ENCODE measurements around the gene ZNF302.
"Not testable (repeated sequence)": the region's sequence is repeated elsewhere in the genome, so short reads cannot be mapped to it uniquely, and the experiment has no call there.

The ZNF302 gene

DNA sequence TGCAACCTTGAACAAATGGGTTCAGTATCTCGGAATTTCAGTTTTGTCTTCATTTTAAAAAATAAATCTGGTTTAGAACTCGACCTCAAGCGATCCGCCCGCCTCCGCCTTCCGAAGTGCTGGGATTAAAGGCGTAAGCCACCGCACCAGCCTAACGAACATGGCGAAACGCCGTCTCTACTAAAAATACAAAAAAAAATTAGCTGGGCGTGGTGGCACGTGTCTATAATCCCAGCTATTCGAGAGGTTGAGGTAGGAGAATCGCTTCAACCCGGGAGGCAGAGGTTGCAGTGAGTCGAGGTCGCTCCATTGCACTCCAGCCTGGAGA is 571 bp downstream of the ZNF302 start:
- in situ Hi-C loops (cut with MboI; ENCODE audit: low sequenced_read_pairs, unreplicated experiment): no loop called here
- TF ChIP-seq, protein P1, sequence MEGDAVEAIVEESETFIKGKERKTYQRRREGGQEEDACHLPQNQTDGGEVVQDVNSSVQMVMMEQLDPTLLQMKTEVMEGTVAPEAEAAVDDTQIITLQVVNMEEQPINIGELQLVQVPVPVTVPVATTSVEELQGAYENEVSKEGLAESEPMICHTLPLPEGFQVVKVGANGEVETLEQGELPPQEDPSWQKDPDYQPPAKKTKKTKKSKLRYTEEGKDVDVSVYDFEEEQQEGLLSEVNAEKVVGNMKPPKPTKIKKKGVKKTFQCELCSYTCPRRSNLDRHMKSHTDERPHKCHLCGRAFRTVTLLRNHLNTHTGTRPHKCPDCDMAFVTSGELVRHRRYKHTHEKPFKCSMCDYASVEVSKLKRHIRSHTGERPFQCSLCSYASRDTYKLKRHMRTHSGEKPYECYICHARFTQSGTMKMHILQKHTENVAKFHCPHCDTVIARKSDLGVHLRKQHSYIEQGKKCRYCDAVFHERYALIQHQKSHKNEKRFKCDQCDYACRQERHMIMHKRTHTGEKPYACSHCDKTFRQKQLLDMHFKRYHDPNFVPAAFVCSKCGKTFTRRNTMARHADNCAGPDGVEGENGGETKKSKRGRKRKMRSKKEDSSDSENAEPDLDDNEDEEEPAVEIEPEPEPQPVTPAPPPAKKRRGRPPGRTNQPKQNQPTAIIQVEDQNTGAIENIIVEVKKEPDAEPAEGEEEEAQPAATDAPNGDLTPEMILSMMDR (IDR thresholded peaks at IDR 0.05; ENCODE audit: borderline replicate concordance, control extremely low read depth, extremely low read depth, insufficient read depth, missing control alignments): no peak

DNA sequence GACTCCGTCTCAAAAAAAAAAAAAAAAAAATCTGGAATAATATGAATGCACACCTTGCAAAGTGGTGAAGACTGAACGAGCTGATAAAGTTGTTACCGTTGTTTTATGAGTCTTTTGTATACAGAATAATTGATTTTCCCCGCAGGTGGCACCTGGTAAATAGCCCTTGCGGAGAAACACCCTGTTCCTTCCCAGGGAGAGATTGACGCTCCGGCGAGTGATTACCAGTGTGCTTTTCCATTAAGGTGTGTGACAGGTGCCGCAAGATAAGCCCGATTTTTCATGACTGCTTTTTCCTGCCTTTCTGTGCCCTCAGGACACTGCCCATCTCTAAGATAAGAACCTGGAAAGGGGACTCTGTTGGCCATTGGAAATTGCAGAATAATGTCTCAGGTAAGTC is 943 bp downstream of the ZNF302 start:
- in situ Hi-C loops (cut with MboI; ENCODE audit: low sequenced_read_pairs, unreplicated experiment): no loop called here
- TF ChIP-seq, protein P1 (IDR thresholded peaks at IDR 0.05; ENCODE audit: borderline replicate concordance, control extremely low read depth, extremely low read depth, insufficient read depth, missing control alignments): no peak
- DNase-seq (ENCODE audit: low spot score): no peak

More for the DNA sequence above, 571 bp downstream of the ZNF302 start:
- DNase-seq (ENCODE audit: low spot score): no peak

DNA sequence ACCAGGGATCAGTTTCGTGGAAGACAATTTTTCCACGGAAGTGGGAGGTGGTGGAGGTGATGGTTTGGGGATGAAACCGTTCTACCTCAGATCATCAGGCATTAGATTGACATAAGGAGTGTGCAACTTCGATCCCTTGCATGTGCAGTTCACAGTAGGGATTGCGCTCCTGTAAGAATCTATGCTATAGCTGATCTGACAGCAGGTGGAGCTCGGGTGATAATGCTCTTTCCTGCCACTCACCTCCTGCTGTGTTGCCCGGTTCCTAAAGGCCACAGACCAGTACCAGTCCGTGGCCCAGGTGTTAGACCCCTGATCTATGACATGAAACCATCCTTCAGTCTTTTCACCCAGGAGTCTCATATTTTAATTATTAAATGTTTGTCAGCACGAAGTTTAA is 4.0 kb downstream of the ZNF302 start:
- in situ Hi-C loops (cut with MboI; ENCODE audit: low sequenced_read_pairs, unreplicated experiment): no loop called here
- TF ChIP-seq, protein P1 (IDR thresholded peaks at IDR 0.05; ENCODE audit: borderline replicate concordance, control extremely low read depth, extremely low read depth, insufficient read depth, missing control alignments): no peak
- no peak for DNase-seq (ENCODE audit: low spot score)

DNA sequence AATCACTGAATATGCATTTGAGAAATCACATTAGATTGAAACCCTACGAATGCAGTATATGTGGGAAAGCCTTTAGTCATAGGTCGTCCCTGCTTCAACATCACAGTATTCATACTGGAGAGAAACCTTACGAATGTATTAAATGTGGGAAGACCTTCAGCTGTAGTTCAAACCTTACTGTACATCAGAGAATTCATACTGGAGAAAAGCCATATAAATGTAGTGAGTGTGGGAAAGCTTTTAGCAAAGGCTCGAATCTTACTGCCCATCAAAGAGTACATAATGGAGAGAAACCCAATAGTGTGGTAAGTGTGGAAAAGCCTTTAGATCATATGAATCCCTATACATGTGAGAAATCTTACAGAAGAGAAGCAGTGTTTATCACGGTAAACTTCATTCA is 7.8 kb downstream of the ZNF302 start:
- in situ Hi-C loops (cut with MboI; ENCODE audit: low sequenced_read_pairs, unreplicated experiment): not testable (repeated sequence)

DNA sequence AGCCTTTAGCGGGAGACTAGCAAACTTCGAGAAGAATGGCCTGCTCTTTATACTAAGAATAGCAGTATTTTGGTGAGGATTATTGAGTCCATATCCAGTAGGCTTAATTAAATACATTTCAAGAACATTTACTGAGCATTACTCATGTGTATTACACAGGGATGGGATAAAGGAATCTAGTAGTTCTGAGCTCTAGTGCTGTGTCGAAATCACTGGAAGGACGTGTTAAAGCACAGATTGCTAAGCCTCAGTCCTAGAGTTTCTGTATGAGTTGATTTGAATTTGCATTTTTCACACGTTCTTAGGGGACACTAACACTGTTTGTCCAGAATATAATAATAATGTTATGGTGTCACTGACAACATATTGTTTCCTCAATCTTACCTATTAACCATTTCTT is 9.0 kb downstream of the ZNF302 start:
- in situ Hi-C loops (cut with MboI; ENCODE audit: low sequenced_read_pairs, unreplicated experiment): no loop called here
- no peak for DNase-seq (ENCODE audit: low spot score)
- TF ChIP-seq, protein P1 (IDR thresholded peaks at IDR 0.05; ENCODE audit: borderline replicate concordance, control extremely low read depth, extremely low read depth, insufficient read depth, missing control alignments): no peak

More for the DNA sequence above, 7.8 kb downstream of the ZNF302 start:
- not testable (repeated sequence) for DNase-seq (ENCODE audit: low spot score)

DNA sequence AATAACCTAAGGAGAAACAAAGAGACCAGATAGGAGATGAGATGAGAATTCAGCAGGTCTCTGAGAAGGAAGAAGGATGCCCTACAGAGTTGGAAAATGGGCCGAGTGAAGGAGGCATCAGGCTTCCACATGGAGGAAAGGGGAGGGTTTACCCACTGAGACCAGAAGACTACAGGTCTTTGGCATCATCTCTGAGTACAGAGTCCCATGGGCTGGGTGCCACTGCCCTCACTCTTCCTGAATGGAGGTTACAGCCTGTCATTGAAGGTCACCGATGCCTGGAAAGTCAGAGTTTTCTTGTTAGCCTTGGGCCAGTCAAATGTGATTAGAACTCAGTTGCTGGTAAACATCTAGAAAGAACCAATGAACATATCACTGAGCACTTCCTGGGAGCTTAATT is 9.9 kb downstream of the ZNF302 start:
- DNase-seq (ENCODE audit: low spot score): no peak
- in situ Hi-C loops (cut with MboI; ENCODE audit: low sequenced_read_pairs, unreplicated experiment): no loop called here
- TF ChIP-seq, protein P1 (IDR thresholded peaks at IDR 0.05; ENCODE audit: borderline replicate concordance, control extremely low read depth, extremely low read depth, insufficient read depth, missing control alignments): no peak

DNA sequence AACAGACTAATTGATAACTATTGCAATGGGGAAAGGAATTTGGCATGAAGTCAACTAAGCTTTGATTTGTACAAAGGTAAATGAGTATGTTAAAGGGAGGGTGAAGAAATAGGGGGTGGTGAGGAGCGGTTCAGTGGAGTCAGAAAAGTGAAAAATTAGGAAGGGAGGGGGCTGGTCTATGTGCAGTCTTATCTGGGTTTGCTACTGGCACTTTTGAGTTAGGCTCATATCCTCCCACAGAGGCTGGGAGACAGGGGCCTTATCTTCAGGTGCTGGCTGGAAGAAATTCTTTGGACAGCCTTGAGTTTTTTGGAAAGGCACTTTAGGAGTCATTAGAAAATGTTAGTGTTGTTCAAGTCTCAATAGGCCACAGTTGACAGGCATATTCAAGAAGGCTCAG is 11.1 kb downstream of the ZNF302 start:
- in situ Hi-C loops (cut with MboI; ENCODE audit: low sequenced_read_pairs, unreplicated experiment): no loop called here
- TF ChIP-seq, protein P1 (IDR thresholded peaks at IDR 0.05; ENCODE audit: borderline replicate concordance, control extremely low read depth, extremely low read depth, insufficient read depth, missing control alignments): no peak
- DNase-seq (ENCODE audit: low spot score): no peak

Data from GM13976 (cell line).